Stimulated activated CD4-positive, alpha-beta T cell treated with anti-CD3 and anti-CD28 coated beads, TNF-alpha, amount 100 ng/mL, for 4 hours (primary cell): ENCODE results near the gene DDX49.
"Not testable (repeated sequence)": the region's sequence is repeated elsewhere in the genome, so short reads cannot be mapped to it uniquely, and the experiment has no call there.

Experiments
- DNase-seq, 3 experiments: peaks; one replicate each; pipeline ENCODE4 v3.0.0-alpha.2; 2020; ENCODE audit warnings: low read depth in 3 of 3

Gene DDX49

GRCh38 chr19:18895824-18896341 is 23.6 kb upstream of the DDX49 start, which contains the start of gene CERS1:
Gene CERS1, minus strand, starts transcription at chr19:18896158. Its CDS starts 86 bp downstream, at chr19:18896072.
- DNase-seq, result no peak

GRCh38 chr19:18896421-18896841 is 23.1 kb upstream of the DDX49 start:
- DNase-seq, result no peak

- no peak for DNase-seq
Observed at GRCh38 chr19:18897094-18898029, 22.2 kb upstream of the DDX49 start.

DNA sequence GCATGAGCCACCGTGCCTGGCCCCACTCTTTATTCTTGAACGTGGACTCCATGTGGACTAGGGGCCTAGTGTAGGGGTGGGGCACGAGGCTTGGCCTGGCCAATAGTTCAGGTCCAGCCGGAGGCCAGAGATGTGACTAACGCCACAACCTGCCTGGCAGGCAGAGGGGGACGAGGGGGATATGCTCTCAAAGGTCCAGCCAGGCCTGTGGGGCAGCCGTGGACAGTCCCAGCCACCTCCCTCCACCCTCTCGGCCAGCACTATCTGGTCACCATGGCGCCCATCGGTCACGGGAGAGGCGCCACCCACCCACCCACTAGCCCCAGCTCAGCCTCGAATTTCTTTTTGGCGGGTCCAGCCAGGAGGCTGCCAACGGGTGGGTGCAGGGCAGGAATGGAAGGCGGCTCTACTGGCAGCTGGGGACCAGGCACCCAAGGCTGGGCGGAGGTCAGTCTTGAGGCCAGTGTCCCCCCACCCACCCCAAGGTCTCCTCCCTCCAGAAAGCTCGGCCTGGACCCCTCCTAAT is 21.4 kb upstream of the DDX49 start:
- DNase-seq, result no peak

GRCh38 chr19:18898607-18899408 is 20.7 kb upstream of the DDX49 start:
- no peak for DNase-seq

DNA sequence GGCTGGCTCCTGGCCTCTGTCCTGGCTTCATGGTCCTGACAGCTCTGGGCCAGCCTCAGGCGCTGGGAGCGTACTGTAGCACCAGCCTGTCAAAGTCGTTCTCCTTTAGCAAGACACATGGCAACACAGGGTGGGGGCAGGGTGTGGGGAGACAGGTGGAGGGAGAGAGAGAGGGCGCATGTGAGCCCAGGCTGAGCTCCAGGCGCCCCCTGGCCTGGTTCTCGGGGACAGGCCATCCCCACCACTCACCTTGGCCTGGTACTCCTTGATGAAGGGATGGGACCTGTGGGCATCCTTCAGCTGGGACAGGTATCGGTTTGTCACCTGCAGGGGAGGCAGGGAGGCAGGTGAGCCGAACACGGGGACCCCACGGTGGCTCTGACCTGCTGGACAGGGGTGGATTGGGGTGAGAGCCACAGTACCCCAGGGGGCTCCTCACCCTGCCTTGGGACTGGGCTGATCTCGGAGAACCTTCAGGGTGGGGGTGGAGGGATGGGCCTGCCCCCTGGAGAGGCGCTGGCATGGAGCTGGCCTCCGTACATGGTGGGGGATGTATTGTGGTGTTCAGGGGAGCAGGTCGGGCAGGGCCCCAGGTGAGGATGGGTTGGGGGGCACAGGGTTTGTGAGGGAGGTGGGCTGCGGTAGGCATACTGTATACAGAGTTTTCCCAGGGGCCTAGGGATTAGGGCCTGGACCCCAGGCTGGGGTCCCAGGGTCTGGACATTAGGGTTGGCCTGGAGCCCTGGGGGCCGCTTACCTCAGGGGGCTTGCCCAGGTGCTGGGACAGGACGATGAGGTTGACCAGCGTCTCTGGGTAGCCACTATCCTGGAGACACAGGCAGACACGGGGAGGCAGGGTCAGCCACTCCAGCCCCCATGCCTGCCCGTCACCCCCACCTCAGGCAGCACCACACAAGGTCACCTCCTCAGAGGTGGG is 19.6 kb upstream of the DDX49 start:
- DNase-seq, result no peak

GRCh38 chr19:18900700-18901481 is 18.6 kb upstream of the DDX49 start:
- DNase-seq, result no peak

DNA sequence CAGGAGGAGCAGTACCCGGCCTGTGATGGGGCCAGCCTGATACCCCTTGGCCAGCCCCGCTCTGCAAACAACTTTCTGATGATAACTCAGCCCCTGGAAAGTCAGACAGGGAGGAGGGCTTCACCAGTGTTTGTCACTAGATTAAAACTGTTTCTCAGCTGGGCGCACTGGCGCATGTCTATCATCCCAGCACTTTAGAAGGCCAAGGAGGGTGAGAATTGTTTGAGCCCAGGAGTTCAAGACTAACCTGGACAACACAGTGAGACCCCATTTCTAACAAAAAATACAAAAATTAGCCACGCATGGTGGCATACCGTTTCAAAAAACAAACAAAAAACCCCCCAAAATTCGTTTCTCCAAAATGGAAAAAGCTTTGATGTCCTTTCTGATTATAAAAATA is 18.0 kb upstream of the DDX49 start:
- DNase-seq, result no peak

- not testable (repeated sequence) for DNase-seq
Observed at GRCh38 chr19:18902519-18902918, 17.0 kb upstream of the DDX49 start.

GRCh38 chr19:18903156-18904037 is 16.1 kb upstream of the DDX49 start:
- no peak for DNase-seq

DNA sequence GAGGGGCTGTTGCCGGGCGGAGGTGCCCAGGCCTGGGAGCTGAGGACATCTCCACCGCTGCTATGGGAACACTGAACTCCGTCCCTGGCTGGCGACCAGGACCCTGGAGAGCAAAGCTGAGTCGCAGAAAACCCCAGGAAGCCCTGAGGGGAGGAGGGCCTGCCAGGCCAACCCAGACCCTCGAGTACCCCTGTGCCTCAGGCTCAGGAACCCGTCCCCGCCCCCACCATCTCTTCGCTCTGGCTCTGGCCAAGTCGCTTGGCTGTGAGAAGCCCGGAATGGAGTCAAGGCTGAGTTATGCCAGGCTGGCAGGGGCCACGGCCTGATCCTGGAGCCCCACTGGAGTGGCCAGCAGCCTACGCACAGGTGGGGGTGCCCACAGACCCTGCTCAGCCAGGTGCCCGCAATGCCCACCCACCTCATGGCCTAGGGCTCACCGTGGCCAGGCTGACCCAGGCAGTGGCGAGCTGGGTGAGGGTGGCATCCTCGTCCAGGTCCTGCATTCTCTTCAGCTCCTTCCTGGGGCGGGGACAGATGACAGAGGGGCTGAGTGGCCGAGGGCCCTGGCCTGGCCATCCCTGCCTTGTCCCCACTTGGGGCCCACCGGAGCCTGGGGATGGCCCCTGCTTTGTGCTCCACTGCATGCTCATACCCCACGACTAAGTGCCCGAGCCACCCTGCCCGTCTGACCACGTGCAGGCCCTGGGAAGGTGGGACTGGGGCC is 15.0 kb upstream of the DDX49 start:
- DNase-seq, result no peak

DNA sequence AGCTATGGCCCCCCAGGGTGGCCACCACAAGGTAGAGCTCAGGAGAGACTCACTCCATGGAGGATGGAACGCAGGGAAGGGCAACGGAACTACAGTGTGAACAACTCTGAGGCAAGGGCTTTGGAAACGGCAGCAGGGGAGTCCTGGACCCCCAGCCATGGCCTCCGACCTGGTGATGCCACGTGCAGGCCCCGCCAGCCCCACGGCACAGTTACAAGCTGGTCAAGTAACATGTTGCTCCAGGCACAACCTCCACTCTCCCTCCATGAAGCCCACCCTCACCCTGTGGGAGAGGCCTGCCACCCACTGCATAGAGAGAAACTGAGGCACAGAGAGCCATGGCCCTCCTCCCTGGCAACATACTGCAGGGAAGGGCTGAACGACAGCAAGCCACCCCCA is 14.5 kb upstream of the DDX49 start:
- no peak for DNase-seq

DNA sequence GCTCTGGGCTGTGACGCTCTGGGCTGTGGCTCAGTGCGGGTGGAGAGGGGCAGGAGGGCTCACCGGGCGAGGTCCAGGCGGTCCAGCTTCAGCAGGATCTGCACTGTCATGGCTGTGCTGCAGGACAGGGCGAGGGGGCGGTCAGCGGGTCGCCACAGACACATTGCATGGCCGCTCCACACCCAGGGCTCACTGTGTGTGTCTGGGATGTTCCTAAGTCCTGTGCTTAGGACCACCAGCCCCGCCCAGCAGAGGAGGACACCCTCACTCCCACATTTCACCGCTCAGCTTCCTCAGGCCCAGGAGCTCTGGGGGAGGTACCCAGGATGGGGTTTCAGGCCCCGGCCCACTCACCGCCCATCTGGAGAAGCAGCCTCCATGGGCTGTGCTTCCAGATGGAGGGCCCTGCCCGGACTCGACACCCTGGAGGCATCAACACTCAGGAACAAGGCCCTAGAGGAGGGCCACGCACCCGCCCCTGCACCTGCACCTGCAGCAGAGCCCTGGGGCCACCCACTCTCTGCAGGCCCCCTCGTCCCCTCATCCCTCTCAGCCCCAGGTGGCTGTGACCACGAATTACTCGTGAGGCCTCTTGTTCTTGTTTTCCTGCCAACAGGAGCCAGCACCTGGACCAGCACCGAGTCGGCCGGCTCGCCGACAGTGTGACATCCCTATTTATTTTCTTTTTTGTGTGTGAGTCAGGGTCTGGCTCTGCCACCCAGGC is 13.8 kb upstream of the DDX49 start:
- DNase-seq, result no peak

DNA sequence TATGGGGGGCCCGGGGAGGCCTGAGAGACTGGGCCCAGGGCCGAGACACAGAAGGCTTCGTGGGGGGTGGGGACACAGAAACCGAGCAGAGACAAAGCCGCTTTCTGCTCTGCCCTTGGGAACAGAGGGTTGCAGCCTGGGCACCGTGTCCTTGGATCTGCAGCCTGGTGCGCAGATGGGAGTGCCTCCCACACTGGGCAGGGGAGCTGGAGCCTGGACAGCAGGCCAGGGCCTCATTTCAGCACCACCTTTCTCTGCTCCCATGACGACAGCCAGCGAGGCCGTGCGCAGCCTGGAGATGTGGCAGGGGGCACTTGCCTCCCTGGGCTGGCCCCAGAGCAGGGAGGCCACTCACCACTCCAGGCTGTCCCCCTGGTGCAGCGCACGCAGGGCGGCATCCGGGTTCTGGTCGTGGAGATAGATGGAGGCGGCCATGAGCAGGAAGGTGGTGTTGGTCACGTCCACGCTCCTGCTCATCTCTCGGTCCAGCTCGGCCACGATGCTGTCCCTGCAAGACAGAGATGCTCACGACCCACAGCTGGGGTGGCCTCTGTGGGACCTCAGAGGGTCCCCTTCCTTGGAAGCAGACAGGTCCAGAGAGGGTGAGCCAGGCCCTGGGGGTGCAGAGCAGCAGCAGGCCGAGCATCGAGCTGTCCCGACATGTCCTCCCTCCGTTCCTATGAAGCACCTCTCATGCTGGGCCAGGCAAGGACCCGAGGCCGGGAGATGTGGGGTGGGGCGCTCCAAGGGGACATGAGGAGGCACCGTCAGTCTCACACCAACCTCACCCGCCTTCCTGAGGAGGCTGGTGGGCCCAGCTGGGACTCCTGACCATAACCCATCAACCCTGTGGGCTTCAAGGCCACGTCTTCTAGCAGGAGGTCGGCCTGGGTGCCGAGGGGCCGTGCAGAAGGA is 12.7 kb upstream of the DDX49 start:
- no peak for DNase-seq

GRCh38 chr19:18908917-18909619 is 10.4 kb upstream of the DDX49 start:
- DNase-seq, result no peak

- no peak for DNase-seq
Observed at GRCh38 chr19:18910010-18910409, 9.5 kb upstream of the DDX49 start.
